Measurements from ENCODE around the gene MDP1. TPM values are rescaled to one million over a fixed set of nuclear protein-coding genes. Genes with fewer than 3 reads are reported as not detected.

Gene MDP1
- total and polyA plus RNA-seq, 2 donors from 2014 or later: 22.8 to 55.4 TPM

DNA sequence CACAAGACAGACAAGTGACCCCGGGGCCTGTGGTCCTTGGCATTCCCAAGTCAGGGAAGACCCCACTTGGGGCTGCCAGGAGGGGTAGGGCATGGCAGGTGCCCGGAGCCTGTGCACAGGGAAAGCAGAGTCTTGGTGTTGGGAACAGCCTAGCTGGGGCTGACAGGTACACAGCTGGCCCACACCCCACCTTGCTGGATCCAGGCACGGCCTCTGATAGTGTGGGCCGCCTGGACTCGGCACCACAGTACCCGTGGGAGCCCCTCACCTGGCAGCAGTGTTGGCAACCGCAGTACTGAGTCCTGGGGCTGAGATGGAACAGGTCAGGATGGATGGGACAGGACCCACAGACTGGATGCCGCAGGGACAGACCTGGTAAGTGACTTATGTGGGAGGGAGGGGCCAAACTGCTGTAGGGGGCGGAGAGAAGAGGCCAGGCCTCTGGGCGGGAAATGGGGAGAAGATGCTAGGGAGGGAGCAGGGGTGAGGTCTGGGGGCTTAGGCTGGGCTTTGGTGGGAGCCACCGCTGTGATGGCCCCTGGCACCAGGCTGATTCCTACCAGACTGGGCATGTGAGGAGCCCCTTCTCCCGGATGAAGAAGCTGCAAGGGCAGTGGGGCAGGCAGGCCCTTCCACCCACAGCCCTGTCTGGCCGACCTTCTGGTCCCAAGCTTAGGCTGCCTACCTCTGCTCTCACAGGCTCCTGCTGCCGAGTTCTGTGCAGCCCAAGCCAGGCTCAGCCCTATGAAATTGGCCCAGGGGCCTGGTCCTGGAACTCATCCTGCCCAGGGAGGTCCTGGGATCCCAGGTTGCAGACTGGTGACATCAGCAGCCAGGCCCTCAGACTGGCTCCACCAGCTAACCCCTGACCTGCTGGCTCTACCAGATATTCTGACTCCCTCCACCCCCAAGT is 47.2 kb upstream of the MDP1 start, which contains the start of gene TGM1:
TGM1 (minus strand) TSS at position 357 of the 913 bp plus-strand sequence. CDS start 825 bp downstream, outside the sequence.
- DNase-seq: peak in 1 of 5 donors; percentile 54
- H3K27me3 ChIP-seq (ENCODE audit: control insufficient read depth, insufficient read depth, low read length): no peaks in the 10 kb centered on the region
- H3K9ac ChIP-seq (ENCODE audit: low read length in 3 of 3): no peak within 1 kb of the TSS
- intact Hi-C loops (cut with DNase I): no loop called here
- FAIRE-seq: no peak
- H3K4me3 ChIP-seq (ENCODE audit: low read length in 3 of 3): no peak within 1 kb of the TSS
- peaks cover 0 to 3% (median 0%) of the 10 kb centered on the region in 3 donors for H3K4me1 ChIP-seq (ENCODE audit: control insufficient read depth in 2 of 3, insufficient read depth in 2 of 3, low read depth in 1 of 3, low read length in 3 of 3)
- H3K36me3 ChIP-seq (ENCODE audit: control insufficient read depth in 2 of 3, insufficient read depth in 3 of 3, low read length in 3 of 3): peaks cover 0 to 7% (median 7%) of the 10 kb centered on the region in 3 donors
- TF ChIP-seq CTCF (IDR thresholded peaks at IDR 0.05; ENCODE audit: borderline replicate concordance, extremely low read depth, insufficient read depth): no peak
- no peaks in the 10 kb centered on the region for H3K9me3 ChIP-seq (ENCODE audit: control insufficient read depth in 2 of 3, insufficient read depth in 1 of 3, low read length in 3 of 3)
- H3K27ac ChIP-seq (ENCODE audit: low read depth in 2 of 2, low read length in 2 of 2): no peak within 1 kb of the TSS

DNA sequence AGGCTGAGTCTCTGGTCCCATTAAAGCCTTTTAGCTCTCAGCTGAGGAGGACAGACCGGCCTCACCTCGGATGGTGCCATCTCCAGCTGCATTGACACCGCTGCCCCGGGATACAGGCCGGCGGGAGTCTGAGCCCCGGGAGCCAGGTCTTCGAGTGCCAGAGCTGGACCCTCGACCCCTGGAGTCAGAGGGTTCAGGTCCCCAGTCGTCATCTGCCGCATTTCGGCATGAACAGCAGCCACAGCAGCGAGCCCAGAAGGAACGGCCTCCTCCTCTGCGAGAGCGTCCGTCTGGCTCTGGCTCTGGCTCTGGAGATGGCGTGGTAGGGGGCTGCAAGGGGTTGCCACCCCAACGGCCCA is 46.1 kb upstream of the MDP1 start:
- Histone ChIP-seq H3K27ac (ENCODE audit: low read depth in 2 of 2, low read length in 2 of 2) (no peak overlapping the region), H3K9me3 (ENCODE audit: control insufficient read depth in 2 of 3, insufficient read depth in 1 of 3, low read length in 3 of 3) (no peaks in the 10 kb centered on the region), H3K9ac (ENCODE audit: low read length in 3 of 3) (no peak overlapping the region), H3K36me3 (ENCODE audit: control insufficient read depth in 2 of 3, insufficient read depth in 3 of 3, low read length in 3 of 3) (peaks cover 0 to 4% (median 1%) of the 10 kb centered on the region in 3 donors), H3K27me3 (ENCODE audit: control insufficient read depth, insufficient read depth, low read length) (no peaks in the 10 kb centered on the region), H3K4me1 (ENCODE audit: control insufficient read depth in 2 of 3, insufficient read depth in 2 of 3, low read depth in 1 of 3, low read length in 3 of 3) (peaks cover 0 to 3% (median 0%) of the 10 kb centered on the region in 3 donors), H3K4me3 (ENCODE audit: low read length in 3 of 3) (no peak overlapping the region)
- no peak for FAIRE-seq
- peak in 1 of 5 donors; percentile 68 for DNase-seq
- TF ChIP-seq CTCF (IDR thresholded peaks at IDR 0.05; ENCODE audit: borderline replicate concordance, extremely low read depth, insufficient read depth): no peak
- intact Hi-C loops (cut with DNase I): no loop called here

DNA sequence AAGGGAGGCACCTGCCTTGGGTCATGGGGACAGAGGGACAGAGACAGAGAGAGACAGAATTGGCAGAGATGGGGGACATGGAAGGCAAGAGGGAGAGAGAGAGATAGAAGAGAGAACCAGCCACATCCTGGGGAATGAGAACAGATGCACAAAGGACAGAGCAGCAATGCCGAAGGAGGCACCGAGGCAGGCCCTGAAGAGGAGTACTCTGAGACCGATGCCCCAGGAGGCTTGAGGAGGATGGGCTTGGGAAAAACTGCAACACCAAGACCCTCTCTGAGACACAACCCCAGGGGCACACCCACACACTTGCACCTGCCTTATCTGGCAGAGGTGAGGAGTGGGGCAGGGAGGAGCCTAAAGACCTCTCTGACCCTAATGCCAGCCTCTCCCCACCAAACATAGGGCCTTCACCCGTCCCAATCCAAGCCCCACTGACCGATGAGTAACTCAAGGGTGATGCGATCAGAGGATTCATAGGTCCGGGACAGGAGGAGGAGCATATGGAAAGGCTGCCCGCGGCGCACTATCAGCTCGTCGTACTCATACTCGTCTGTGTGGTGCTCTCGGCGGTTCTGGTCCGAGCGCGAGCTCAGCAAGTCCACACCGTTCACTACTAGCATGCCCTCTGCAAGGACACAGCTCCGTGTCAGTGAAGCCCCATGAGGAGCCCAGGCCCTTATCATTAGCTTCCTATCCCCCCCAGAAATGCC is 45.5 kb upstream of the MDP1 start:
- no peak overlapping the region for H3K9ac ChIP-seq (ENCODE audit: low read length in 3 of 3)
- H3K27me3 ChIP-seq (ENCODE audit: control insufficient read depth, insufficient read depth, low read length): no peaks in the 10 kb centered on the region
- no peaks in the 10 kb centered on the region for H3K9me3 ChIP-seq (ENCODE audit: control insufficient read depth in 2 of 3, insufficient read depth in 1 of 3, low read length in 3 of 3)
- intact Hi-C loops (cut with DNase I): no loop called here
- FAIRE-seq (no peak), DNase-seq (no peak)
- H3K4me1 ChIP-seq (ENCODE audit: control insufficient read depth in 2 of 3, insufficient read depth in 2 of 3, low read depth in 1 of 3, low read length in 3 of 3): peaks cover 0 to 3% (median 0%) of the 10 kb centered on the region in 3 donors
- H3K27ac ChIP-seq (ENCODE audit: low read depth in 2 of 2, low read length in 2 of 2): no peak overlapping the region
- no peak for TF ChIP-seq CTCF (IDR thresholded peaks at IDR 0.05; ENCODE audit: borderline replicate concordance, extremely low read depth, insufficient read depth)
- H3K4me3 ChIP-seq (ENCODE audit: low read length in 3 of 3): no peak overlapping the region
- H3K36me3 ChIP-seq (ENCODE audit: control insufficient read depth in 2 of 3, insufficient read depth in 3 of 3, low read length in 3 of 3): no peaks in the 10 kb centered on the region
